ENCODE results near the gene DNASE1. TPM values are rescaled to one million over a fixed set of nuclear protein-coding genes. Genes with fewer than 3 reads are reported as not detected.

DNASE1 gene
- total RNA-seq, 2 experiments from 2014 or later, result 45.7 to 48.3 TPM

Other genes with a start within 250 kb of the DNASE1 start
- gene ZNF597, start 211.2 kb upstream of the DNASE1 start, total RNA-seq, result 1 to 10 TPM; 2.4 to 2.7 TPM
- 10 to 100 TPM; 46.3 to 49.0 TPM for gene NAA60, start 211.0 kb upstream of the DNASE1 start, total RNA-seq
- gene C16orf90, start 159.2 kb upstream of the DNASE1 start, total RNA-seq, result not detected
- 10 to 100 TPM; 15.4 to 16.1 TPM for gene CLUAP1, start 153.7 kb upstream of the DNASE1 start, total RNA-seq
- 10 to 100 TPM; 92.6 to 94.6 TPM for gene NLRC3, start 77.3 kb upstream of the DNASE1 start, total RNA-seq
- 10 to 100 TPM; 16.3 to 16.5 TPM for gene SLX4, start 43.1 kb upstream of the DNASE1 start, total RNA-seq
- gene TRAP1, start 62.8 kb downstream of the DNASE1 start, total RNA-seq, result 100 to 1,000 TPM; 126 to 129 TPM
- gene CREBBP, start 226.0 kb downstream of the DNASE1 start, total RNA-seq, result 10 to 100 TPM; 51.8 to 55.8 TPM

Data from activated CD8-positive, alpha-beta T cell treated with anti-CD3 and anti-CD28 coated beads, Interleukin-2, amount 10 ng/mL, durations not matched to agents 7 days and 5 days (primary cell).